Activated CD4-positive, CD25-positive, alpha-beta regulatory T cell (primary cell): ENCODE data around the gene AKAP17A.

Source experiments
- DNase-seq, 4 experiments: peaks; one replicate each; lab custom pipeline; 2025; lab: John Stamatoyannopoulos, UW

Gene AKAP17A

DNA sequence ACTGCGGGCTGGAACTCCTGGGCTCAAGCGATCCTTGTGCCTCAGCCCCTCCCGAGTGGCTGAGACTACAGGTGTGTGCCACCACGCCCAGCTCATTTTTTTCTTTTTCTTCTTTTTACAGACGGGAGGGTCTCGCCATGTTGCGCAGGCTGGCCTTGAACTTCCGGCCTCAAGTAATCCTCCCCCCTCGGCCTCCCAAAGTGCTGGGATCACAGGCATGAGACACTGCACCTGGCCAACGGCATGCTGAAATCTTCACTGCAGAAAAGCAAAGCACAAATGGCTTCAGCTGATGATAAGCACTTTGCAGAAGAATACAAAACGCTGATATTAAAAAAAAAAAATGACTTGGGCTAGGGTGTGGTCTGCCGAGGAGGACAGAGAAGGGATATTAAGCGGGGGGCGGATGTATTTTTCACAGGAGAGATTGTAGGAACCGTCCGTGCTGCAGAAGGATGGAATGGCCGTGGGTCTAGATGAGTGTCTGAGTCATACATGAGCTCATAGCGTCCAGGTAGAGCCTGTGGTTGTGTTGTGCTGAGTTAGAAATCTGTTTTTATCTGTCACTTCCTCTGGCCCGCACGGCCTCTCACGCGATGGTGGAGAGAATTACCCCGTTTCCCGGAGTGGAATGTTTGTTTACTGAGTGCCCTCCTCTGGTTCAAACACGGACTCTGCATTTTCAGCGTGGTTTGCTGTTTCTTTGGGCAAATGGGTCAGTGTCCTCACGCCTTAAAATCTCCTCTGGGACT is 8.5 kb upstream of the AKAP17A start:
- peak; percentile 2 to 24 (median 12) for DNase-seq

DNA sequence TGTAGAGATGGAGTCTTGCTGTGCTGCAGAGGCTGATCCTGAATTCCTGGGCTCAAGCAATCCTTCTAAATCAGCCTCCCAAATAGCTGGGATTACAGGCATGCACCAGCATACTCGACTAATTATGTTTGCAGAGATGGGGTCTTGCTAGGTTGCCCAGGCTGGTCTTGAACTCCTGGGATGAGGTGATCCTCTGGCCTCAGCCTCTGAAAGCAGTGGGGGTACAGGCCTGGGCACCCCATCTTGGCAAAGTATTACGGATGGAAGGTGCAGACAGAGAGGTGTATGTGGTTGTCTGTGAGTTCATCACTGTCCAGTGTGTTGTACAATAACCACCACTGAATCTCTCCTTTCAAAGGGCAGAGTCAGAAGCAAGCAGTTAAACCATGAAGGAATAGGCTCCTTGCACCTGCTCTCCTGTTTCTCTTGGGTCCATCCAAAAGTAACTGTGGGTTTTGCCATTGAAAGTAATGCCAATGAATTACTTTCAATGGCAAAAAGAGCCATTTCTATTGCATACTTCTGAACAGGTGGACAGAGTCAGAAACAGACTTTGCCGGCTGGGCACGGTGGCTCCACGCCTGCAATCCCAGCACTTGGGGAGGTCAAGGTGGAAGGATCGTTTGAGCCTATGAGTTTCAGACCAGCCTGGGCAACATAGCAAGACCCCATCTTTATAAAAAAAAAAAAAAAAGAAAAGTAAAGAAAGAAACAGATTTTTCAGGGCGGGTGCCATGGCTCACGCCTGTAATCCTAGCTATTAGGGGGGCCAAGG is 7.0 kb upstream of the AKAP17A start:
- DNase-seq, result no peak

- no peak for DNase-seq
Observed at GRCh38 chrX:1587161-1587560, 4.2 kb upstream of the AKAP17A start.

DNA sequence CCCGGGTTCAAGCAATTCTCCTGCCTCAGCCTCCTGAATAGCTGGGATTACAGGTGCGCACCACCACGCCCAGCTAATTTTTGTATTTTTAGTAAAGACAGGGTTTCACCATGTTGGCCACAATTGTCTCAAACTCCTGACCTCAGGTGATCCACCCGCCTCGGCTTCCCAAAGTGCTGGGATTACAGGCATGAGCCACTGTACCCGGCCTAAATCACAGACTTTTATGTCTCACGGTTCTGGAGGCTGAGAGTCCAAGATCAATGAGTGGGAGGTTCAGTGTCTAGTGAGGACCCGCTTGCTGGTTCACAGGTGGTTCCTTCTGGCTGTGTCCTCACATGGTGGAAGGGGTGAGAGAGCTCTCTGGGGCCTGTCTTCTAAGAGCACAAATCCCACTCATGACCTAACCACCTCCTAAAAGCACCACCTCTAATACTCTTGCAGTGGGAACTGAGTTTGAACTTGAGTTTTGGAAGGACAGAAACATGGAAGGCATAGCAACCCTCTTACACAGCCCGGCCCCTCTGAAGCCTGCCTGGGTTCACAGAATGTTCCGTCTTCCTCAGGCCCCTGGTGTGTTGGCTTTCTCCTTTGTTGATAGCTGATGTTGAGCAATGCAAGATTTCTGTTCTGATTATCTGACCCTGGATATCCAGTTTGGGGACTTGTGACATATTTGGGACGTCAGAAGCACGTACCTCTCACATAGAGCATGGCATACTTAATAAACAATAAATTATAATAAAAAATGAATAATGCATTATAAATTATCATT is 1.9 kb upstream of the AKAP17A start:
- DNase-seq, result no peak

DNA sequence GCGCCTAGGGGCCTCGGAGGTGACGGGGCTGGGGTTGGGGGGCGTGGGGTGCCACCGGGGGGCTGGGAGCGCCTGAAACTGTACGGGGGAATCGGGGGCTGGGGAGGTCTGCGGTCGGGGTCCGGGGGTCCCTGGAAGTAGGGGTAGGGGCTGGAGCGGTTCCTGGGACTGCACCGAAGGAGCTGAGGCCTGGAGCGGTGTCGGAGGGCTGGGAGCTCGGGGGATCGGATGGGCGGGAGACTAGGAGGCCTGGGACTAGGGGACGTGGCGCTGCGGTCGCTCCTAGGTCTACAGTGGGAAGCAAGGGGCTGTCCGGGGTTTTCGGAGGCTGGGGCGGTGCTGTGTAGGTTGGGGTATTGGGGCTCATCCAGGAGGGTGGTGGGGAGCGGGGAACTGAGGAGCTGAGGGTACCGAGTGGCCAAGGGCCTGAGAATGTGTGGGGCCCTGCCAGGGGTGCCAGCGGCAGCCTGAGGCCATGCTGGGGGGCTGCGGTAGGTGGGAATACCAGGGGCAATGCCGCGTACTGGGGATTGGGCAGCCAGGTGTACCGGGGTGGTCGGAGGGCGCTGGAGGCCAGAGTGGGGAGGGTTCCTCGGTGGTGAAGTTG is 562 bp downstream of the AKAP17A start:
- DNase-seq, result peak in 1 of 4 experiments; percentile 16

GRCh38 chrX:1592470-1593142 is 1.2 kb downstream of the AKAP17A start:
- DNase-seq, result no peak

DNA sequence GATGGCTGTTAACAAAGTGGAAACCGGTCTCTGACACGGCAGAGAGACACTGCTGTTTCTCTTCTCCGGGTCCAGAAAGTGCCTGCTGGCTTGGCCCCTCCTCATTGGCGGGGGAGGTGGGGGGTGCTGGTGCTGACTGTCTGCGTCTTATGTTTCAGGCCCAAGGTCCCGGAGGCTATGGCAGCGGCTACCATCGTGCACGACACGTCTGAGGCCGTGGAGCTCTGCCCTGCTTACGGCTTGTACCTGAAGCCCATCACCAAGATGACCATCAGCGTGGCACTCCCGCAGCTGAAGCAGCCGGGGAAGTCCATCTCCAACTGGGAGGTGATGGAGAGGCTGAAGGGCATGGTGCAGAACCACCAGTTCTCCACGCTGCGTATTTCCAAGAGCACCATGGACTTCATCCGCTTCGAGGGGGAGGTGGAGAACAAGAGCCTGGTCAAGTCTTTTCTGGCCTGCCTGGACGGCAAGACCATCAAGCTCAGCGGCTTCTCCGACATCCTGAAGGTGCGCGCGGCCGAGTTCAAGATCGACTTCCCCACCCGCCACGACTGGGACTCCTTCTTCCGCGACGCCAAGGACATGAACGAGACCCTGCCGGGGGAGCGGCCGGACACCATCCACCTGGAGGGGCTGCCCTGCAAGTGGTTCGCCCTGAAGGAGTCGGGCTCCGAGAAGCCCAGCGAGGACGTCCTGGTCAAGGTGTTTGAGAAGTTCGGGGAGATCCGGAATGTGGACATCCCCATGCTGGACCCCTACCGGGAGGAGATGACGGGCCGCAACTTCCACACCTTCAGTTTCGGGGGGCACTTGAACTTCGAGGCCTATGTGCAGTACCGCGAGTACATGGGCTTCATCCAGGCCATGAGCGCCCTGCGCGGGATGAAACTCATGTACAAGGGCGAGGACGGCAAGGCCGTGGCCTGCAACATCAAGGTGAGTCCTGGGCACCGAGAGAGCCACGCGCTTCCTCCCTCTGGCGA is 2.2 kb downstream of the AKAP17A start:
- DNase-seq, result peak in 1 of 4 experiments; percentile 3

DNA sequence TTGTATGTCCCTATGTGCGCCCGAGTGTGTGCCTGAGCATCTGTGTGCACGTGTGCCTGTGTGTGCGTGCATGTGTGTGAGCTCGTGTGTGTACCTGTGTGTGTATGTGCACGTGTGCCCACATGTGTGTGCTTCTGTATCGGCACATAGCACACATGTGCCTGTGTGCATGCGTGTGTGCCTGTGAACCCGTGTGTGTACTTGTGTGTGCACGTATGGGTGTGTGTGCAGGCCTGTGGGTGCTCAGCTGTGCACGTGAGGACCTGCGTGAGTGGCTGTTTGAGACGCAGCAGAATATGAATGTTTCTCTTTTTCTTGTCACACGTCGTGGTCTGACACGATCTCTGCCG is 4.3 kb downstream of the AKAP17A start:
- no peak for DNase-seq

DNA sequence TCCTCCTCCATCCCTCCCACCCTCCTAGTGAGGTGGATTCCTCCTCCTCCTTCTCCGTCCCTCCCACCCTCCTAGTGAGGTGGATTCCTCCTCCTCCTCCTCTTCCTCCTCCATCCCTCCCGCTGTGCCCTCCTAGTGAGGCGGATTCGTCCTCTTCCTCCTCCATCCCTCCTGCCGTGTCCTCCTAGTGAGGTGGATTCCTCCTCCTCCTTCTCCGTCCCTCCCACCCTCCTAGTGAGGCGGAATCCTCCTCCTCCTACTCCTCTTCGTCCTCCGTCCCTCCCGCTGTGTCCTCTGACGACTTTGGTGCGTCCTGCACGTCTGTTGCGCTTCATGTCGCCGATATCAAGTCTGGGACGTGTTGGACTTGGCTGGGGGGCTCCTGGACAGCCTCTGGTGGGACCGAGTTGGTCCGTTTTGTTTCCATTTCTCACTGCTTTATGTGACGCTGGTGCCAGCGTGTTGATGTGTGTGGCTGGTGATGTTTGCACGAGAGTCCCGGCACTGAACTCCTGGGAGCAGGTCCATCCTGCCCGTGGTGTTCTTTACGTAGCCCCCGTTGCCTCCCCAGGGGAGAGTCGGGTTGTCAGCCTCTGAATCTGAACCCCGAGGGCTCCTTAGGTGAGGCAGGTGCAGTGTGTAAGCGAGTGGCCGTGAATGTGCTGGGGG is 5.4 kb downstream of the AKAP17A start:
- no peak for DNase-seq

- DNase-seq, result no peak
Observed at GRCh38 chrX:1597345-1598020, 6.1 kb downstream of the AKAP17A start.

GRCh38 chrX:1598021-1598875 is 6.8 kb downstream of the AKAP17A start:
- no peak for DNase-seq

DNA sequence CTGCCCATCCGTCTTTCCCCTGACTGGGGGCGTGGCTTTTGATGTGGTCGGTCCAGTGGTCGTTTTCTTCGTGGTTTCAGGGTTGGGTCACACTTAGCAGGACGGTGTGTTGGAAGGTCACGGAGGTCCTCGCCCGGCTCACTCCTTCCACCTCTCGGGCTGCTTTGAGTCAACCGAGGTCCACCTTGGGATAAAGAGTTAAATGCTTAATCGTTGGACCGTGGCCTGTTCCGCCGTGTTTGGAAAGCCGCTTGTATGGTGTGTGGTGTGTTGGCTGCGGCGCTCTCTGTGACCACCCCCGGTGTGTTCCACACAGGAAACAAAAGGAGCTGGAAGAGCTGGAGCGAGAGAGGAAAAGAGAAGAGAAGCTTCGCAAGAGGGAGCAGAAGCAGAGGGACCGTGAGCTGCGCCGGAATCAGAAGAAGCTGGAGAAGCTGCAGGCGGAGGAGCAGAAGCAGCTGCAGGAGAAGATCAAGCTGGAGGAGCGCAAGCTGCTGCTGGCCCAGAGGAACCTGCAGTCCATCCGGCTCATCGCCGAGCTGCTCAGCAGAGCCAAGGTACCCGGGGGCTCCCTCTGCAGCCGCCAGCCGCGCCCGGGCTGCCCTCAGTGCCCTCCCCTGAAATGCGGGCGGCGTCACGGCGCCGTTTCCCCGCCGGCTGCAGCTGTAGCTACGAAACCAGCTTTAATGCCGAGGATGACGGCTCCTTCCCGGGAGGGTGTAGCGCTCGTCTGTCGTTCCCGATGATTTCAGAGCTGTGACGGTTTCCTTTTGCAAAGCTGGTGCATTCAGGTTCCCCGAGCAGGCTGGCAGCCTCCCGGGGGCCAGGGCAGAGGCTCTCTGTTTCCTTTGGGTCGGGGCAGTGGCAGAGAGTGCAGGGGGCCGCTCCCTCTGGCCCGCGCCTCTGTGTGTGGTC is 7.7 kb downstream of the AKAP17A start:
- no peak for DNase-seq

DNA sequence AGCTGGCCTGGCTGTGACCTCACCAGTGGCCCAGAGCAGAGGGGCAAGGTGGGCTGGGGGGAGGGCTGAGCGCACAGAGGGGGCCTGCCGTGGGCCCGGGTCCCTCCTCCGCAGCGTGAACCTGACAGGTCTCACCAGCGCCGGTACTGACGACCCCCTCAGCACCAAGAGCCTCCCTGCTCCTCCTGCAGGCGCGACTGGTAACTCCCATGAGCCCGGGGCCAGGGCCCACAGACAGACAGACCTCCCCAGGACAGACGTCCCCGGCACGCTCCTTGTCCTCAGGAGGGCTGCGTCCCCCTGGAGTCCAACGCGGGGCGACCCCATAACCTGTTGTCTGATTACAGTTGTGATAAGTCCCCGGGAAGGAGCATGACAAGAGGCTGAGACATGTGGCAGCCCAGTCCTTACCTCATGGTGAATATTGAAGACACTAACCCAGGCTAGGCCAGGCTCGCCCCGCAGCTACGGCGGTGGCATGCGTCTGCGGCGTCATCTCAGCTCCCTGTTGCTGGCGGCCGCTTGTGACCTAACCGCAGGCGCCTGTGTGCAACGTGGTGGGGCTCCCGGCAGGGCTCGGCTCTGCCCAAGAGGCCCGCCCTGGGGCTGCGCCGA is 8.5 kb downstream of the AKAP17A start:
- DNase-seq, result no peak

DNA sequence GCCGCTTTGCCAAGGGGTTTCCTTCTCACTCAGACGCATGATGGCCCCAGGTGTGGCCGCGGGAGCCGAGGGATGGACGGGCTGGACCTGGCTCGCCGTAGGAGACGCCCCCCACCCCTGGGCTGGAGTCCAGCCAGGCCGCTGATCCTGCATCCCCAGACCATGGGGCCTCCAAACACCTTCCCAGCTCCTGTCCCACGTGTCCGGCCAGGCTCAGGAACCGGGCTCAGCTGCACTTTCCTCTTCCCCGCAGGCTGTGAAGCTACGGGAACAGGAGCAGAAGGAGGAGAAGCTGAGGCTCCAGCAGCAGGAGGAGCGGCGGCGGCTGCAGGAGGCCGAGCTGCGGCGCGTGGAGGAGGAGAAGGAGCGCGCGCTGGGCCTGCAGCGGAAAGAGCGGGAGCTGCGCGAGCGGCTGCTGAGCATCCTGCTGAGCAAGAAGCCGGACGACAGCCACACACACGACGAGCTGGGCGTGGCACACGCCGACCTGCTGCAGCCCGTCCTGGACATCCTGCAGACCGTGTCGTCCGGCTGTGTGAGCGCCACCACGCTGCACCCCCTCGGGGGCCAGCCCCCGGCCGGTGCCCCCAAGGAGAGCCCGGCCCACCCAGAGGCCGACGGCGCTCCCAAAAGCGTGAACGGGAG is 9.1 kb downstream of the AKAP17A start:
- no peak for DNase-seq

DNA sequence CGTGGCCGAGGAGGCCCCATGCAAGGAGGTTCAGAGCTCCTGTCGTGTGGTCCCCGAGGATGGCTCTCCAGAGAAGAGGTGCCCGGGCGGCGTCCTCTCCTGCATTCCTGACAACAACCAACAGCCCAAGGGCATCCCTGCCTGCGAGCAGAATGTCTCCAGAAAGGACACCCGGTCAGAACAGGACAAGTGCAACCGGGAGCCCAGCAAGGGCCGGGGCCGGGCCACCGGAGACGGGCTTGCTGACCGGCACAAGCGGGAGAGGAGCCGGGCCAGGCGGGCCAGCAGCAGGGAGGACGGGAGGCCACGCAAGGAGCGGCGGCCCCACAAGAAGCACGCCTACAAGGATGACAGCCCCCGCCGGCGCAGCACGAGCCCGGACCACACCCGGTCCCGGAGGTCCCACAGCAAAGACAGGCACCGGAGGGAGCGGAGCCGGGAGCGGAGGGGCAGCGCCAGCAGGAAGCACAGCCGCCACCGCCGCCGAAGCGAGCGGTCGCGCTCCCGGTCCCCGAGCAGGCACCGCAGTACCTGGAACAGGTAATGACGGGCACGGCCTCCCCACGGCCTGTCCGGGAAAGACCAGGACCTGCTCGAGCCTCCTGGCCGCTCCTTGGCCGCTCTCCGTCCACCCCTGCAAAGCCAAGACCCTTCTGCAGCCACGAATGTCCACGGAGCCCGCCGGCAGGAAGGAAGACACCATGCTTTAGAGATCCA is 9.8 kb downstream of the AKAP17A start:
- no peak for DNase-seq

DNA sequence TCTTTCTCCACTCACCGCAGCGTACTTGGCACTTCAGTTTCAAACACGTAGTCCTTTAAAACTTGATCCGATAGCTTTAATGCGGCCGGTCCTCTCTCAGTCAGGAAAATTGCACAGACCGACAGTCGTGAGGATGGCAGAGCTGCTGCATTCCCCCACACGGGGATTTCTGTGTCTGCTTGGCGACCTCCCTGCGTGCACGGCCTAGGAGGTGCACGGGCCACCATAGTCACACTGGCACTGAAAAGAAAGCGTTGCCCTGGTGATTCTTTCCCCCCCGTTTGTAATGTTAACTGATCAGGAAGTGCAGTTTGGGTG is 10.3 kb downstream of the AKAP17A start:
- no peak for DNase-seq
